ENCODE measurements around the gene MECR.

MECR gene, protein sequence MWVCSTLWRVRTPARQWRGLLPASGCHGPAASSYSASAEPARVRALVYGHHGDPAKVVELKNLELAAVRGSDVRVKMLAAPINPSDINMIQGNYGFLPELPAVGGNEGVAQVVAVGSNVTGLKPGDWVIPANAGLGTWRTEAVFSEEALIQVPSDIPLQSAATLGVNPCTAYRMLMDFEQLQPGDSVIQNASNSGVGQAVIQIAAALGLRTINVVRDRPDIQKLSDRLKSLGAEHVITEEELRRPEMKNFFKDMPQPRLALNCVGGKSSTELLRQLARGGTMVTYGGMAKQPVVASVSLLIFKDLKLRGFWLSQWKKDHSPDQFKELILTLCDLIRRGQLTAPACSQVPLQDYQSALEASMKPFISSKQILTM

GRCh38 chr1:29230553-29231378 lies at the start of gene MECR:
MECR (minus strand) TSS chr1:29230934; CDS start chr1:29230906, 28 bp downstream.
- peak within 1 kb of the TSS; percentile 94 for H3K4me3 Mint-ChIP-seq
- peaks cover 24% of the 10 kb centered on the region for H3K4me1 Mint-ChIP-seq (ENCODE audit: low read depth)
- H3K36me3 Mint-ChIP-seq = no peaks in the 10 kb centered on the region
- peaks cover 3% of the 10 kb centered on the region for H3K27me3 Mint-ChIP-seq
- H3K27ac Mint-ChIP-seq = peak within 1 kb of the TSS; percentile 91
- H3K9me3 Mint-ChIP-seq (ENCODE audit: low read depth) = no peaks in the 10 kb centered on the region

DNA sequence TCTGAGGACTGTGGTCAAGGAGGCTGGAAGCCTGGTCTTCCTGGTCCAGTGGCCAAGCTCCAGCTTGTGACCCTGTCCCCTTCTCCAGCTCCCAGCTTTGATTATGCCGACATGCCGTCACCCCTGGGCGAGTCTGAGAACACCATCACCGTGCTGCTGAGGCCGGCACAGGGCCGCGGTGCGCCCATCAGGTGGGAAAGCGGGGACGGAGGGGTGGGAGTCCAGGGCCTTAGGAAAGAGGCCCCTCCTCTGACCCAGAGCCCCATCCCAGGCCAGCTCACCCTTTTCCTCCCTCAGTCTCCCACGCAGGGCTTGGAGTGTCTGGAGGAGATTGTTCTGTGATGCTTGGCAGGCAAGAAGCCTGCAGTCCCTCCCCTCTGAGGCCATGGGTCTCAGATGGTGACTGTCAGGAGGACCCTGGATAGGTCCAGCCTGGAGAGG lies 49.2 kb upstream of the MECR start:
- Mint-ChIP-seq H3K36me3 (no peaks in the 10 kb centered on the region), H3K27ac (no peak overlapping the region), H3K4me1 (ENCODE audit: low read depth) (peaks cover 2% of the 10 kb centered on the region), H3K9me3 (ENCODE audit: low read depth) (no peaks in the 10 kb centered on the region), H3K4me3 (no peak overlapping the region), H3K27me3 (peaks cover 2% of the 10 kb centered on the region)

- H3K27me3 Mint-ChIP-seq = peaks cover 2% of the 10 kb centered on the region
- H3K9me3 Mint-ChIP-seq (ENCODE audit: low read depth) = no peaks in the 10 kb centered on the region
- peaks cover 2% of the 10 kb centered on the region for H3K4me1 Mint-ChIP-seq (ENCODE audit: low read depth)
- no peak overlapping the region for H3K27ac Mint-ChIP-seq
- H3K4me3 Mint-ChIP-seq = no peak overlapping the region
- no peaks in the 10 kb centered on the region for H3K36me3 Mint-ChIP-seq
These were observed 48.7 kb upstream of the MECR start for GRCh38 chr1:29279406-29279805.

GRCh38 chr1:29278124-29278523 lies 47.4 kb upstream of the MECR start:
- no peaks in the 10 kb centered on the region for H3K36me3 Mint-ChIP-seq
- no peak overlapping the region for H3K27ac Mint-ChIP-seq
- no peaks in the 10 kb centered on the region for H3K9me3 Mint-ChIP-seq (ENCODE audit: low read depth)
- no peaks in the 10 kb centered on the region for H3K4me1 Mint-ChIP-seq (ENCODE audit: low read depth)
- no peak overlapping the region for H3K4me3 Mint-ChIP-seq
- H3K27me3 Mint-ChIP-seq = peaks cover 2% of the 10 kb centered on the region

DNA sequence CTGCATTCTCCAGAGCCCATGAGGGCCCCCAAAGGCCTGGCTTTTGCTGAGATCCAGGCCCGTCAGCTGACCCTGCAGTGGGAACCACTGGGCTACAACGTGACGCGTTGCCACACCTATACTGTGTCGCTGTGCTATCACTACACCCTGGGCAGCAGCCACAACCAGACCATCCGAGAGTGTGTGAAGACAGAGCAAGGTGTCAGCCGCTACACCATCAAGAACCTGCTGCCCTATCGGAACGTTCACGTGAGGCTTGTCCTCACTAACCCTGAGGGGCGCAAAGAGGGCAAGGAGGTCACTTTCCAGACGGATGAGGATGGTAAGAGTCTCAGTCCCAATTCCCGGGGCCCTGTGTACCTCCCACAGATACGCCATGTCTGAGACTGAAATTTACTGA lies 44.7 kb upstream of the MECR start:
- no peaks in the 10 kb centered on the region for H3K4me1 Mint-ChIP-seq (ENCODE audit: low read depth)
- no peaks in the 10 kb centered on the region for H3K9me3 Mint-ChIP-seq (ENCODE audit: low read depth)
- H3K4me3 Mint-ChIP-seq = no peak overlapping the region
- no peak overlapping the region for H3K27ac Mint-ChIP-seq
- peaks cover 11% of the 10 kb centered on the region for H3K27me3 Mint-ChIP-seq
- H3K36me3 Mint-ChIP-seq = no peaks in the 10 kb centered on the region

GRCh38 chr1:29272147-29272907 lies 41.6 kb upstream of the MECR start:
- no peaks in the 10 kb centered on the region for H3K36me3 Mint-ChIP-seq
- peaks cover 29% of the 10 kb centered on the region for H3K27me3 Mint-ChIP-seq
- H3K4me1 Mint-ChIP-seq (ENCODE audit: low read depth) = no peaks in the 10 kb centered on the region
- no peak overlapping the region for H3K27ac Mint-ChIP-seq
- no peak overlapping the region for H3K4me3 Mint-ChIP-seq
- H3K9me3 Mint-ChIP-seq (ENCODE audit: low read depth) = no peaks in the 10 kb centered on the region

GRCh38 chr1:29271724-29272123 lies 41.0 kb upstream of the MECR start:
- H3K9me3 Mint-ChIP-seq (ENCODE audit: low read depth) = no peaks in the 10 kb centered on the region
- H3K4me1 Mint-ChIP-seq (ENCODE audit: low read depth) = no peaks in the 10 kb centered on the region
- no peak overlapping the region for H3K27ac Mint-ChIP-seq
- H3K4me3 Mint-ChIP-seq = no peak overlapping the region
- no peaks in the 10 kb centered on the region for H3K36me3 Mint-ChIP-seq
- peaks cover 32% of the 10 kb centered on the region for H3K27me3 Mint-ChIP-seq

DNA sequence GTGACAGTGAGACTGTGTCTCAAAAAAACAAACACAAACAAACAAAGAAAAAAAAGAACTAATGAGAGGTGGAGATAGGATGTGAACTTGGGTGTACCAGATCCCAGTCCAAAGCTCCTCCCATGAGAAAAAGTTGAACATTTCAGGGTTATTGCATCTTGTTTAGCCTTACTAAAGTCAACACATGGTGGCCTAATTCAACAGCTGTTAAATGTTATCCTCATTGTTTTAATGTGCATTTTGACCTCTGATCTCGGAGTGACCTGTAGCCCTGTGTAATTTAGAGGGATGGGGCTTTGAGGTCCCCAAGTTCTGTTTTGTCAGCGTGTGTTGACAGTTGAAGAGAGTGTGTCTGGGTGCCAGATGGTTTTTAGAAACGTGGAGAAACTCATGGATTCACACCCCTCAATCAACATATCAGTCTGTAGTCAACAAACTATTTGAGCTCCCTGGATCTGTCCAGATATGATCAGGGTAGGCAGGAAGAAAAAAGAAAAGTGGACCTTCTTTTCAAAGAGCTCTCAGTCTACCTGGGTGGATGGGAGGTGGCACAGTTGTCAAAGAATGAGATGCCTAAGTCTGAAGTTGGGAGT lies 40.3 kb upstream of the MECR start:
- H3K9me3 Mint-ChIP-seq (ENCODE audit: low read depth) = no peaks in the 10 kb centered on the region
- peaks cover 39% of the 10 kb centered on the region for H3K27me3 Mint-ChIP-seq
- no peak overlapping the region for H3K27ac Mint-ChIP-seq
- no peaks in the 10 kb centered on the region for H3K36me3 Mint-ChIP-seq
- H3K4me3 Mint-ChIP-seq = no peak overlapping the region
- H3K4me1 Mint-ChIP-seq (ENCODE audit: low read depth) = no peaks in the 10 kb centered on the region

DNA sequence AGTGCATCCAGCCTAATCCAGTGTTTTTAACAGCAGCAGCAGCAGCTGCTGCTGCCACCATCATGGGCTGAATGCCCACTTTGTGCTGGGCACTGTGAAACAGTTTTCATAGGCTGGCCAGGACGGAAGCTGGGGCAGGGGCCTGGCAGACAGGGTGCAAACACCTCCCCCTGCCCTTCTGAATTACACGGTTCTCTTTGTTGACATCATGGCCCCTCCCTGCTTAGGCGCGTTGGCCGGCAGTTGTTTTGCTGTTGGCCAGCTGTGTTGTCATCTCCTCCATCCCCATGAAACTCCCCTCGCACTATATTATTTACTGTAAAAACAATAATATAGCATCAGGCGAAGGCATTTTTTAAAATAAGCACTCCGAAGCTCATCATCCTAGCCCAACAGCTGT lies 38.6 kb upstream of the MECR start:
- peaks cover 41% of the 10 kb centered on the region for H3K27me3 Mint-ChIP-seq

GRCh38 chr1:29267321-29268070 lies 36.8 kb upstream of the MECR start:
- peaks cover 42% of the 10 kb centered on the region for H3K27me3 Mint-ChIP-seq
- H3K27ac Mint-ChIP-seq = no peak overlapping the region
- no peaks in the 10 kb centered on the region for H3K36me3 Mint-ChIP-seq
- no peak overlapping the region for H3K4me3 Mint-ChIP-seq
- H3K4me1 Mint-ChIP-seq (ENCODE audit: low read depth) = no peaks in the 10 kb centered on the region
- H3K9me3 Mint-ChIP-seq (ENCODE audit: low read depth) = no peaks in the 10 kb centered on the region

More for the DNA sequence above, 38.6 kb upstream of the MECR start:
- H3K27ac Mint-ChIP-seq = no peak overlapping the region
- H3K9me3 Mint-ChIP-seq (ENCODE audit: low read depth) = no peaks in the 10 kb centered on the region
- no peaks in the 10 kb centered on the region for H3K36me3 Mint-ChIP-seq
- no peak overlapping the region for H3K4me3 Mint-ChIP-seq
- H3K4me1 Mint-ChIP-seq (ENCODE audit: low read depth) = no peaks in the 10 kb centered on the region

DNA sequence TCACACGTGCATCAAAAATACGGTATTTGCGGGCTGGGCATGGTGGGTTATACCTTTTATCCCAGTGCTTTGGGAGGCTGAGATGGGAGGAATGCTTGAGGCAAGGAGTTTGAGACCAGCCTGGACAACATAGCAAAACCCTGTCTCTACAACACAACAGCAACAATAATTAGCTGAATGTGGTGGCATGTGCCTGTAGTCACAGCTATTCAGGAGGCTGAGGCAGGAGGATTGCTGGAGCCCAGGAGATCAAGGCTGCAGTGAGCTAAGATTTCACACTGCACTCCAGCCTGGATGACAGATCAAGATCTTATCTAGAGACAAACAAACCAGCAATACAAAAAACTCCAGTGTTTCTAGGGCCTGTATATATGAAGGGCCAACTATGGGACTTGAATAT lies 36.2 kb upstream of the MECR start:
- H3K27ac Mint-ChIP-seq = no peak overlapping the region
- H3K36me3 Mint-ChIP-seq = no peaks in the 10 kb centered on the region
- peaks cover 44% of the 10 kb centered on the region for H3K27me3 Mint-ChIP-seq
- no peaks in the 10 kb centered on the region for H3K4me1 Mint-ChIP-seq (ENCODE audit: low read depth)
- H3K4me3 Mint-ChIP-seq = no peak overlapping the region
- no peaks in the 10 kb centered on the region for H3K9me3 Mint-ChIP-seq (ENCODE audit: low read depth)

DNA sequence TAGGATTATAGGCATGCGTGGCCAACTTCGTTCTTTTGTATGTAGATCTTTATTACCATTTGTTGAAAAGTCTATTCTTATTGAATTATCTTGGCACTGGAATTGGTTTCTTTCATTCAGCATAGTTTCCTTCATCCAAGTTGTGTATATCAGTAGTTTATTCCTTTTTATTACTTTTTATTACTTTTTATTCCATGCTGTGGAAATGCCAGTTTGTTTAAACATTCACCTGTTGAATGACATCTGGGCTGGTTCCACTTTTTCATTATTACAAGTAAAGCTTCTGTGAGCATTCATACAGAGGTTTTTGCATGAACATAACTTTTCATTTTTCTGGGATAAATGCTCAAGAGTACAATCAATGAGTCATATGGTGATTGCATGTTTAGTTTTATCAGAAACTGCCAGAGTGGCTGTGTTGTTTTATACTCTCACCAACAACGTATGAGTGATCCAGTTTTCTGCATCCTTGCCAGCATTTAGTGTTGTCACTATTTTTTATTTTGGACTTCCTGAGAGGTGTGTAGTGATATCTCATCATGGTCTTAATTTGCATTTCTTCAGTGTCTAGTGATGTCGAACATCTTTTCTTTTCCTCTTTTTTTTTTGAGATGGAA lies 34.1 kb upstream of the MECR start:
- H3K4me1 Mint-ChIP-seq (ENCODE audit: low read depth) = peaks cover 6% of the 10 kb centered on the region
- H3K27me3 Mint-ChIP-seq = peaks cover 50% of the 10 kb centered on the region
- H3K27ac Mint-ChIP-seq = no peak overlapping the region
- H3K4me3 Mint-ChIP-seq = no peak overlapping the region
- H3K36me3 Mint-ChIP-seq = no peaks in the 10 kb centered on the region
- H3K9me3 Mint-ChIP-seq (ENCODE audit: low read depth) = no peaks in the 10 kb centered on the region

GRCh38 chr1:29260531-29260930 lies 29.8 kb upstream of the MECR start:
- Mint-ChIP-seq H3K27ac (no peak overlapping the region), H3K4me1 (ENCODE audit: low read depth) (peaks cover 6% of the 10 kb centered on the region), H3K4me3 (peak overlapping the region; percentile 83), H3K27me3 (peaks cover 31% of the 10 kb centered on the region), H3K9me3 (ENCODE audit: low read depth) (no peaks in the 10 kb centered on the region), H3K36me3 (no peaks in the 10 kb centered on the region)

All from activated naive CD8-positive, alpha-beta T cell (primary cell).